GM18870 (cell line): Measurements from ENCODE around the gene PLVAP.

Experiments
- ATAC-seq: cut with Tn5 transposase; IDR thresholded peaks from one replicate; pipeline ENCODE4 v1.9.1; 2021; ENCODE audit warnings: moderate library complexity; ENCODE audit not compliant: unreplicated experiment

The PLVAP gene

GRCh38 chr19:17304386-17305215 lies 72.5 kb downstream of the PLVAP start:
- ATAC-seq, result peak; percentile 0

GRCh38 chr19:17303940-17304267 lies 73.2 kb downstream of the PLVAP start:
- ATAC-seq, result no peak

- peak; percentile 34 for ATAC-seq
Observed at GRCh38 chr19:17303167-17303939, 73.8 kb downstream of the PLVAP start, which contains the start of gene ABHD8. Gene ABHD8, minus strand, starts transcription at chr19:17303425. Its CDS starts 1,809 bp downstream, at chr19:17301616.

GRCh38 chr19:17302391-17303166 lies 74.6 kb downstream of the PLVAP start:
- ATAC-seq, result no peak
